NCI-H345 treated with DMSO at 0.1 percent for 48 hours (cell line): ENCODE results near the gene TRERF1.

Experiments
- DNase-seq: peaks from one replicate; lab custom pipeline; 2025; ENCODE audit not compliant: unreplicated experiment; lab: John Stamatoyannopoulos, UW

Gene TRERF1

DNA sequence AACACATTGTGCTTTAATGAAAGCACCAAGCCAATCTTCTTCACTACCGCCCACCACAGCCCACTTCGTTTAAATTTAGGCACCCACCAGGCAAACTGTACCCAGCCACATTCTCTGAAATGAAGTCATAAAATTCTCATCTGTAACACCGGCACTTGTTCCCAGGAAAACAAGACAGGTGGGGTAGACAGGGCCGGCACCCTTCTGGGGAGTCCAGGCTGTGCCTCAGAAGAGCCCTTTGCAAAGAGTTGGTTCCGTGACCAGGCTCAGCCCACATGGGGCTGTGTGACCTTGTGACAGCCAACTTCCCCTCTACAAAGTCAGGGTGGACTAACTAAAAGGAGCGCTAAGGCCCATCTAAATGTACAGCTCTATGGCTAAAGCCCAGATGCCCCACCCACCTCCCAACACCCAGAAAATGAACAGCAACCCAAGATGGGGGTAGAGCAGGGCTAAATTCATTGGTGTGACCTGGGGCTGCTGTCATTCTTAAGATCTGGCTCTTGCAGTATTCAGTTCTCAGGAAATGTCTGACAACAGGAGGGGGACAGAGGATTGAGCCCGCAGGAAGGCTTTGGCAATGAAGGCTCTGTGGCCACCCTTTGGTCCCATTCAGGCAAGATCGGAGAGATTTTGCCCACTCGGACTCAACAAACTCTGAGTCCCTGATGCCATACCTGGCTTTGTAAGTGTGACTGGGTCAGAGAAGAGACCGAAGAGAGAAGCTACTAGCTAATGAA is 56.7 kb downstream of the TRERF1 start:
- DNase-seq = no peak

DNA sequence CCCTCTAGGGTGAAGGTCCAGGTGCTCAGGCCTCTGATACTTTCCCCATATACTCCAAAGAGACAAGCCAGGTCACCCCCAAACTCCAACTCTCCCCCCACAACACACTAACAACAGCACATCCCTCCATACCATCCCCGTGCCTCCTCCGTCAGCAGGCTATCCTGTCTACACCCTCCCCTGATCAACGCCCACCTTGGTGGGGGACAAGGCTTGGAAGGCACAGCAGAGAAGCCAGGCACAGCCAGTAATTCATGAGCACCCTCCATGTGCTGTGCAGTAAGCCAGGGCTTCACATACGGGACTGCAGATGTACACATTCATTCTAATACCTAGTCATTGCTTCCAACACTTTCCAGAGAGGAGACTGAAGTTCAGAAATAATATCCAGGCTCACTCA is 57.6 kb downstream of the TRERF1 start:
- no peak for DNase-seq

DNA sequence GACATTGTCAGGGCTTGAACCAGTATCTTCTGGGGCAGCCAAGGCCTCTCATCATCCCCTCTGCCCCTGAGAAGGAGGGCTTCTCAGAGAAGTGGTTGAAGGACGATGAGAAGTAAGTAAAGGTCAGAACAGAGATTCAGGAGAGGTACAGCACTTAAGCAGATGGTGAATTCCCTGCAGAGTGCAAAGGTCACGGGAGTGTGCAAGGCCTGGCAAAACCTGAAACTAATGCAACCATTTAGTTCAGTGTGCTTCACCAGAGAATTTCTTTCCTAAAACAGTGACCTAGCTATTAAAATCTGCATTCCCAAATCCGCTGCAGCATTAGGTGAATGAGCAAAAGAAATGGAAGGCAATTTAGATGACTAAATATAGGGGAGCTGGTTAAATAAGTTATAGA is 58.4 kb downstream of the TRERF1 start:
- DNase-seq = no peak

DNA sequence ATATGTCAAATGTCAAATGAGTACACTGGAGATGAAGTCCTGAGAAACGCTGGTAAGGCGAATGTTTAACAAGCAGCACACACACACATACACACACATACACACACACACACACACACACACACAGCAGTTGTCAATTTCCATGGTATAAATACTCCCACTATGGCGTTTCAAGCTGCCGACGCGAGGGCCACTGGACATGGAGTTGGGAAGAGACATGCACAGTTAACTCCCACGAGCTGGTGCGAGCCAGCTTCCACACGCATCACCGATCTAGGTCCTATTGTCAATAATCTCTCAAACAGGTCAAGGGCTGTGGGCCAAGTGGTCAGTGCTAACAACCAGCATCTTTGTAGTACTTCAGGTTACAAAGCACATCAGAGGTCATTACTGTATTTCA is 58.9 kb downstream of the TRERF1 start:
- DNase-seq = no peak

DNA sequence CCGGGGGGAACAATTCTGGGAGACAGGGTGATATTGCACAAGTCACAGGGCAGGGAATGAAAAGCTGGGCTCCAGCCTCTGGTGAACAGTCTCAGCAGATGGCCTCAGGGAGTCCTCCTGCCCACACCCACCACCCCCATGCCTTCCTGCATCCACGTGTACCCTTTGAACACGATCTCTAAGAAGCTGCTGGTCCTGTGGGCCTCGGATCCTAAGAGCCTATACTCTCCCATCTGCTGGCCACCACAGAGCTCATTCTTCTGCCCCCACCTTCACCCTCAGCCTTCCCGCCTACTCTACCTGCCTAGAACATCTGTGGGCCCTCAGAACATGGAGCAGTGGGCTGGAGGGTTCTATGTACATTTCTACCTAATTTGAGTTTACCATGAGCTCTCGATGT is 60.3 kb downstream of the TRERF1 start:
- DNase-seq = no peak

DNA sequence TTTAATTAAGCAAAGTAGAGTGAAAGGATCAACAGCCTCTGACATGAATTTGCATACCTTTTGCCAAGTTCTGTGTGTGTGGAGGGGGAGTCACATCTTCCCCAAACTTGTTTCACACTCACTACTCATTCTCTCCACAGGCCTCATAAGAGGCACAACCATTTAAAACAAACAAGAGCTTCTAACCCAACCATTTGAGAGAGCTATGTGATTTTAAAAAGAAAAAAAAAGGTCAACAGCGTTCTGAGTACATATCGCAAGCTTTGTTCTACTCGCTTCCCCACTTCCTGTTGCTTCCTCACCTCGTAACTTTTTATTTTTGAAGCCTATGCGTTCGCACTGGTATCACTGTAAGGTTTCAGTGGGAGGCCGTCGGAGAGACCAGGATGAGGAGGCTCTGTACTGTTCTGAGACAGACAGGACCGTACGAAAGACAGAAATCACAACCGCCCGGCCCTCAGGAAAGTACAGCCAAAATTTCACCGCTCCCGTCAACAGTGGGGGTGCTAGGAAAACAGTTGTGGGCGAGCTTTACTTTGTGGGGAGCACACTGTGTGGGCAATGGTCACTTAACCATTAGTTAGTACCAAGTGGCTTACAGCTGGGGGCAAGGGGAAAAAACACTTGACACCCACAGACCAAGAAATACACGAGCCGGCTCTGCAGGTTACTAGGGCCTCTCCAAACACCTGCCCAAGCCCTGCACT is 61.3 kb downstream of the TRERF1 start:
- no peak for DNase-seq

DNA sequence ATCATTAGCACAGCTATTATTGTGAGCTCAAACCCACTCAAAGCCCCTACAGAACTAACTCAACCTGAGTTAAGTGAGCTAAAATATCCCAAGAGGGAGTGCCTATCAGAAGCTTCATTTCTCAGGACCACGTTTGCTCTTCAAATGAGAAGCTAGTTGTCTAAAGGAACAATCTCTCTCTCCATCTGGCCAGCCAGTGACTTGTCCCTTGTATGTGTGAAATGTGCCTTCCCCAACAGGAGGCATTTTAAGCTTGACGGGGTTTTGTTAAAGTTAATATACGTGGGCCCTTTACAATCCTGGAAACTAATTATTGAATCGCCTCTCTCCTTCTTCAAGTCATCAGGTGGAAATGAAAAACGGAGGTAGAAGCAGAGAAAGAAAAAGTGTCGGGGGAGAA is 62.0 kb downstream of the TRERF1 start:
- DNase-seq = no peak

DNA sequence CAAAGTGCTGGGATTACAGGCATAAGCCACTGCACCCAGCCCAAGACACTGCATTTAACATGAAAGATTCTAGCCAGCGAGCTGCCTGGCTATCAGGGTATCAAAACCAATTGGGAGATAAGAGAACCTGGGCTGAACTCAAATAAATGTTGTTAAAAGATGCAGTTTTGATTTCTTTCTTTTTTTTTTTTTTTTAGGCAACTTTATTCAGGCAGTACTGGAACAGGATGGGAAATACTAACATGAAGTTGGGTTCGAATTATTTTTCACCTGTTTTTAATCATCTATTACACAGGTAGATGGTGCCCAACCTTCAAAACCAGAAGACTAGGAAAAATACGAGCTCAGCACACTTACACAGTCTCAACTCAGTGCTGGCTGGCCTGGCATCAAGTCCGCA is 63.7 kb downstream of the TRERF1 start:
- no peak for DNase-seq

DNA sequence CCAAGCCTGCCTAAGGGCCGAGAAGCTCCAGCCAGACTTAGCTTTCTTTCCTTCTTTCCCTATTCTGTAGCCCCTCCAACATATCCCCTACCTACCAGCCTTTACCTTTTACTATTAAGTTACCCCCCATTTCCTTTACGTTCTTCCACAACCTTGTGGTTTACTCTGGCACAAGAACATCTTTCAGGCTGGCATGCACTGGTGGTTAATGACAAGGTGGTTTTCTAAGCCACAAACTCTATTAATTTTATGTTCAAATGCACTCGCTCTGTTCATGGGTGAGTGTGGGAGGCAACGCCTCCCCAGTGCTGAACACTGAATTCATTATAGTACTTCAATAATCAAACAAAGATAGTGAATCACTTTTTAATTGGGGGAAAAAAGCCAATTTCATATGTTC is 64.4 kb downstream of the TRERF1 start:
- no peak for DNase-seq

DNA sequence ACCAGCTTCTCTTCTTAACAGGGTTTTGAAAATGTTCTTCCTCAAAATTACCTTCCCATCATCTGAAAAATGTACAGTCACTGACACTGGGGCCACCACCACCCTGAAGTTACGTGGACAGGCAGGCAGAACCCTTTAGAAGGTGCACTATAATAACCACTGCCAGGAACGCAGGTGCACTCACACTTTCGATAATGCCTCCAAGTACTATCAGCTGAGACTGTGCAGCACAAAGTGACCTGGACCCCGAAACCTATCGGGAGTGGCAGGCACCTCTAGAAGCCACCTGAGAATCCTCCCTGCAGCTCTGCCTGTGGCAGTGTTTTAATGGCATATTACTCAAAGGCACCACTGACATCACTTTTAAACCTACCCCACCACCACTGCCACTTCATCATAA is 66.4 kb downstream of the TRERF1 start:
- DNase-seq = no peak

DNA sequence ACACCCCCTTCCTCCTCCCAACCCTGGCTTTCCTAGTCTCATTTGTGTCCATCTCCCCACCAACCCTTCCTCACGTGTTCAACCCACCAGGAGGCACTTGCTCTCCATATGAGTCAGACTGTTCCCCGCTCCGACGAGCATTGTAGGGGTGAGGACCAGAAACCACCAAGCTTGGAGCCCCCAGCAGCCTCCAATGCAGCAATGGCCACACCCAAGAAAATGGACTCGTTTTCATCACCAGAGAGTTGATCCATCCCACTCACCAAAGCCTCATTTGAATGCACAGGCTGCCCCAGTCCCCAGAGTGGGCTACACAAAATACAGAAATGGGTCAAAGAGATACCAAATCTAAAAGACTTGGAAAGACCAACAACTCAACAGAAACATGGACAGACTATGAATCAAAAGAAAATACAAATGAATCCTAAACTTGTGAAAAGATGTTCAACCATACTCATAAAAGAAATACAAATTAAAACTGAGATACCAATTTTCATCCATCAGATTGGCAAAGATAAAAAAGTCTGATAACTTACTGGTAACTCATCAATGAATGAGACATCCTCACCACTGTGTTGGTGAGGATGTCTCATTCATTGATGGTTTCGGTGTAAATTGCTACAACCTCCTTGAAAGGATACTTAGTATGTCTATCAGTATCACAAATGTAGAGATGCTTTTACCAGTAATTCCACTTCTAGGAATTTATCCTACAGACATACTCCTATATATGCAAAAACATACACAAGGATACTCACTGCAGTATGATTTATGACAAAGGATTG is 68.1 kb downstream of the TRERF1 start:
- DNase-seq = no peak

DNA sequence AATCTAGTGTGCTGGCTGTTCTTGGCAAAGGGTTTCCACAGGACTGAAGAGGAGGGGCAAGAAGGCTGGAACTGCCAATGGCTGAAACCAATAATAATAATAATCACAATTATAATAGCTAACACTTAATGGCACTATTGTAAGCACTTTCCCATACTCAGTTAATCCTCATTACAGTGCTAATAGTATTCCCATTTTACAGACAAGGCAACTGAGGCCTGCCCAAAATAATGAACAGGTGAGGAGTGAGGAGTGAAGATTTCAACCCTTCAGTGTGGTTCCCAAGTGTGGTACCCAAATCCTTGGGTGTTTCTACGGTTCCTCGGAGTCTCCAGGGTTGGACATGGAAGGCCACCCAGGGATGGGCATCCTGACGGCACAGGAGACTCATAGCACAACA is 69.9 kb downstream of the TRERF1 start:
- DNase-seq = no peak

DNA sequence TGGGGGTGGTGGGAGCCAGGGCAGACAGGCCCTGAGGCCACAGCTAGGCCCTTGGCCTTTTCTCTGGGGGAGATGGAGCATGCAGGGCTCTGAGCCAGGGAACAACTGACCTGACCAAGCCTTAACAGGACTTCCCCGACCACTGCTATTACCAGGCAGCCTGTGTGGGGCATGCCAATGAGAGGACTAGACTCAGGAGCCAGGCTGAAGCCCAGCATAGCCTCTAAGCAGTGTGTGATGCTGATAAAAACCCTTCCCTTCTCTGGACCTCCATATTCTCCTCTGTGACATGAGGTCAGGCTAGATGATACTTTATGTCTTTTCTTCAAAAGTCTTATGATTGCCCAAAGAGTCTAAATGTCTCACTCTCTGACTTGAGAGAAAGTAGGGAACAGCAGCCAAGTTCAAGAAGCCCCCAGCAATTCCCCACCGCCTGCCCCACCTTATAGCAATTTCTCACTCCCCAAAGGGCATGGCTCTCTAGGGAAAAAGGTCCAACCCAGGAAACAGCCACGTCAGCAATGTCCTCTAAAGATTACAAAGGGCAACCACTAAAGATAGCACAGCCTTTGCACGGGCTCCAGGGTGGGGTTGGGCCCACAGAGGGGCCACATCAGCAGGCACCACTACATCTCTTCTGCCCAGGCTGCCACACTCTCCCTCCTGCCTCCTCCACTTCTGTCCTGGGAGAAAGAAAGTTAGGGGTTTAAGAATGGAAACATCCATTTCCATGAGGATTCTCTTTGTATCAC is 71.3 kb downstream of the TRERF1 start:
- no peak for DNase-seq

DNA sequence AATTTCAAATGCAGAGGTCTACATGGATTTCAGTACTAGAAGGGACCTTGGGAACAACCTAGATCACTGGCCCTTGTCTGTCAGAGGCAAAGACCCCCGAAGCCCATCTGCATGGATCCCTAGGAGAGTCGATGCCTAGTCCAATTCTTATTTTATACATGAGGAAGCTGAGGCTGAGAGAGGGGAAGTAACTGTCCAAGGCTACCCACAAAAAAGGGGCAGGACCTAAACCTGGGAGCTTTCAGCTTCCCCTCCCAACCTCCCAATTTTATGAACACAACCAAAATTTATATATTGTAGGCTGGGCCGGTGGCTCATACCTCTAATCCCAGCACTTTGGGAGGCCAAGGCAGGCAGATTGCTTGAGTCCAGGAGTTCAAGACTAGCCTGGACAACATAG is 73.2 kb downstream of the TRERF1 start:
- DNase-seq = no peak

DNA sequence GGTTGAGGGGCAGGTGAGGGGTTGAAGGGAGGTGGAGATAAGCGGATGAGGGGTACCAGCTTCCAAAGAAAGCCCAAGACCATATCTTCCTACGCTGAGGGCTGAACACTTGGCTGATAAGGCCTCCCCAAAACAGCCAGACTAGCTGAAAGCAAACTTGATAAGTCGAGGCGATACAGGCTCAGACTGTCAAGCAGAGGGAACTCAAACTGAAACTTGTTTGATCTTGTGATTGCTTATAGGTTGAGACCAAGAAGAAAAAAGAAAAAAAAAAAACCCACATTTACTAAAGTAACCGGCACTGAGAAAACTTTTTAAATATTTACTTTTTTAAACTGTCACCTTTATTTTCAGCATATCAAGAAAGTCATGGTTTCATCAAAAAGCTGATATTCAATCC is 73.6 kb downstream of the TRERF1 start:
- no peak for DNase-seq

DNA sequence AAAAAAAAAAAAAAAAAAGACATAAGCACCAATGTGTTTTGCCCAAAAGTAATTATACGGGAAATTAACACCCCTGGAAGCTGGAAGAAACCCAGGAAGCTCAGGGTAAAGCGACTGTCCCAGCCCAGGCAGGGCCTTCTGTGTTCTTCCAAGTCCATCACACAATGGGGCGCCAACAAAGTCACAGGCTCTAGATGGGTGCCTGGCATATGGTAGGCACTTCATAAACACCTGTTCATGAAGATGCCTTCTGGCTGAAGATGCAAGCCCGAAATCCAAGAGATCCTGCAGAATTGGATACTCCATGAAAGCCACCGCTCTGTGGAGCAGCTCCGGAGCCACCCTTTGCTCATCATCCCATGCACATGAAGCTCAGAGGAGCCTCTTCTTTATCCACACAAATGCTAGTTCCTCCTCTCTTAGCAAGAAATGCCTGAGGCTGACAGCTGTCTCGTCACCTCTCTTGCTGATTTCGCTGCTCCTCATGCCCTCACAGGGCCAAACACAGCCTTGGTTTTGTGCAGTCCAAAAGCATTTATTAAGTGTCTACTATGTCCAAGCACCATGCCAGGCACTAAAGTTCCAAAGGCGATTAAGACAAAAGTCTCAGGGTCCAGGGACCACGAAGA is 76.6 kb downstream of the TRERF1 start:
- DNase-seq = no peak

DNA sequence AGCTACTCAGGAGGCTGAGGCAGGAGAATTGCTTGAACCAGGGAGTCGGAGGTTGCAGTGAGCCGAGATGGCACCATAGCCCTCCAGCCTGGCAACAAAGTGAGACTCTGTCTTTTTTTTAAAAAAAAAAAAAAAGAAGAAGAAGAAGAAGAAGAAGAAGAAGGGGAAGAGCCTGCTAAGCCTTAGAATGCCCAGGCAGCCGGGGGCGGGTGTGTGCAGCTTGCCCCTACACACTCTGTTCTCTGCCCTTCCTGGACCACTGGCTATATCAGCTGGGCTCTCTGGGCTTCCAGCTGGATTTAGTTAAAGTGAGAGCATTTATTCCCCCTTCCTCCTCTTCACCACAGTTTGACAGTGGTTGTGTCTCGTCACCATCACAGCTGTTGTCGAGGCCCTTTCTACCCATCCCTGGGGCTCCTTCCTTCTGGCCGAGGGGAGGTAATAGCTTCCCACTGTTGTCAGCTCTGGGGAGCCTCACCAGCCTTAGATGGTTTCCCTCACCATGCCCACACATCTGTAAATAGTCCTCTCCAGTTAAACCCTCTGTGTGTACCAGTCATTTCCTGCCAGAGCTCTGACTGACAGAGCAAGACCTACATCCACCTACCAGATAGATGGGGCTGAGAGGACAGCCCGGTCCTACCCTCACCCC is 77.6 kb downstream of the TRERF1 start:
- no peak for DNase-seq

DNA sequence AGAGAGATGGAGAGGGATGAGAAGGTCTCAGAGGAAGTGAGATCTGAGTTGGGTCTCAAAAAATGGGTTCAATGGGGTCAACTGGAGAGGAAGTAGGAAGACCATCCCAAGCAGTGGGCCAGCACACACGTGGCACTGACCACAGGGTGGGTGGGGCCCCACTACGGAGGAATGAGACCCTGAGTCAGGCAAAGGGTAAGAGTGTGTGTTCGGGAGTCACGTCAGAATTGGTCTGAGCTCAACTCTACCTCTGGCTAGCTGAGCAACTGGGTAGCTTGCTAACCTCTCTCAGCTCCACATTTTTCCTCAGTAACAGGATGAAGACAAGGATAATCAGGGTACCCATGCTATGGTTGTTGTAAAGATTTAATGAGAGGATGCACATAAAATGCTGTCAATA is 79.0 kb downstream of the TRERF1 start:
- DNase-seq = no peak

DNA sequence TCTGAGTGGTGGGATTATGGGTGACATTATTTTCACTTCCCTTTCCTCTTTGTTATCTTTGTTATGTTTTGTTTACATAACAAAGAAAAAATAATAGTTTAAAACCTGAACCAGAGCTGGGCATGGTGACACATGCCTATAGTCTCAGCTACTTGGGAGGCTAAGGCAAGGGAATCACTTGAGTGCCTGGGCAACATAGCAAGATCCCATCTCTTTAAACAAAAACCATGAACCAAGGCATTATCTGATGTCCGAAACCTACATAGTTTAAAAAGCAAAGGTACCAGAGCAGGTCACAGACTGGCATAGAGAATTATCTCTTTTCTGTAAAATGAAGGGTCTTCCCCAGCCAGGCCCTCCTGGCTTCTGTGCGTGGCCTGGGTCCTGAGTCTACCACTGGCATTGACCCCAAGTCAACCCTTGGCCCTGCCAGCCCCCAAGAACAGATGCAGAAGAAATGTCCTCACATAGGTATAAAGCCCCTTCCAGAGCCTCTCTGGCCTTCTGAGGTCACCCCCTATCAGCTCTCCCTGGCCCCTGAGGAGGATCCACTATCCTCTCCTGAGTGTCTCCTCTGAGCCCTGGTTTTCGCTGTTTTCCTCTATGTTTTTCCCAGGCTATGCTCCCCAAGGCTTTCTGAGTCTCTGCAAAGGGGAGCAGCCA is 81.3 kb downstream of the TRERF1 start:
- DNase-seq = no peak

DNA sequence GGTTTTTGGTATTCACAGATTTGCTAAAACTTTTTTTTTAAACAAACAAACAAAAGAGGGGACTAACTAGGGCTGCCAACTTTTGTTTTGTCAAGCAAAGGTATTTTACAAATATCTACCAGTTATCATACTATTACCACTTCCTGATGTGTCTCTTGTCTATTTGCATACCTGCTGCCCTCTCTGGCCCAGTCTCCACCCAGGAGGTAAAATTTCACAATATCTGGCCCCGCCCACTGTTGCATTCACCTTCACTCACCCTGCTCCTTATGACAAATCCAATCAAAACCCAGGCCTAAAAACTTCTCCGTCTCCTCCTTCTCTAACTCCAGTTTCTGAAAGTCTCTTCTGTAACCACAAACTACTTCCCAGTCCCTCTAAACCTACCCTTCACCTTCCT is 82.2 kb downstream of the TRERF1 start:
- no peak for DNase-seq
